Nephron (organoid): ENCODE results near the gene PLXND1.

Experiments
- H3K27ac Mint-ChIP-seq, 3 experiments: 2 replicates each; pipeline ENCODE4 v1.8.0; 2020; ENCODE audit warnings: mixed read lengths in 3 of 3, mild to moderate bottlenecking in 2 of 3, moderate library complexity in 1 of 3
- H3K27me3 Mint-ChIP-seq: 2 replicates; pipeline ENCODE4 v1.8.0; 2021; ENCODE audit warnings: low read depth, mild to moderate bottlenecking, moderate library complexity, mixed read lengths
- H3K36me3 Mint-ChIP-seq: 2 replicates; pipeline ENCODE4 v1.8.0; 2020; ENCODE audit warnings: low read depth, mixed read lengths
- H3K4me1 Mint-ChIP-seq: 2 replicates; pipeline ENCODE4 v1.8.0; 2020; ENCODE audit warnings: mixed read lengths
- H3K4me3 Mint-ChIP-seq, 3 experiments: 2 replicates each; pipeline ENCODE4 v1.8.0; 2020; ENCODE audit warnings: mild to moderate bottlenecking in 3 of 3, mixed read lengths in 3 of 3, moderate library complexity in 2 of 3
- H3K9me3 Mint-ChIP-seq: 2 replicates; pipeline ENCODE4 v1.8.0; 2020; ENCODE audit warnings: mixed read lengths
- CTCF ChIP-seq, 3 experiments: fragments of 200-600 bp; sonication (generic); IDR thresholded peaks; one replicate each; pipeline ENCODE4 v1.5.0; 2021; ENCODE audit warnings: antibody characterized with exemption in 3 of 3; ENCODE audit not compliant: unreplicated experiment in 3 of 3

PLXND1 gene

GRCh38 chr3:129527262-129527661 lies 79.2 kb downstream of the PLXND1 start:
- H3K27me3 Mint-ChIP-seq = peaks cover 7% of the 10 kb centered on the region
- no peak for TF ChIP-seq CTCF (IDR thresholded peaks at IDR 0.05; ENCODE audit: unreplicated experiment in 3 of 3)
- H3K27ac Mint-ChIP-seq = no peak overlapping the region
- peaks cover 25% of the 10 kb centered on the region for H3K4me1 Mint-ChIP-seq
- no peak overlapping the region for H3K4me3 Mint-ChIP-seq
- no peaks in the 10 kb centered on the region for H3K9me3 Mint-ChIP-seq
- H3K36me3 Mint-ChIP-seq = no peaks in the 10 kb centered on the region

- Mint-ChIP-seq H3K4me1 (peaks cover 20% of the 10 kb centered on the region), H3K27me3 (peaks cover 7% of the 10 kb centered on the region), H3K4me3 (no peak overlapping the region), H3K9me3 (no peaks in the 10 kb centered on the region), H3K36me3 (no peaks in the 10 kb centered on the region), H3K27ac (peak overlapping the region in 1 of 3 experiments; percentile 31)
- no peak for TF ChIP-seq CTCF (IDR thresholded peaks at IDR 0.05; ENCODE audit: unreplicated experiment in 3 of 3)
Measured at GRCh38 chr3:129526121-129526900, 80.2 kb downstream of the PLXND1 start.

- Mint-ChIP-seq H3K4me3 (no peak overlapping the region), H3K27me3 (peaks cover 4% of the 10 kb centered on the region), H3K4me1 (peaks cover 20% of the 10 kb centered on the region), H3K9me3 (no peaks in the 10 kb centered on the region), H3K36me3 (no peaks in the 10 kb centered on the region), H3K27ac (no peak overlapping the region)
- TF ChIP-seq CTCF (IDR thresholded peaks at IDR 0.05; ENCODE audit: unreplicated experiment in 3 of 3) = no peak
Measured at GRCh38 chr3:129525341-129525968, 81.0 kb downstream of the PLXND1 start.

- H3K36me3 Mint-ChIP-seq = no peaks in the 10 kb centered on the region
- no peak overlapping the region for H3K27ac Mint-ChIP-seq
- H3K4me3 Mint-ChIP-seq = no peak overlapping the region
- no peaks in the 10 kb centered on the region for H3K9me3 Mint-ChIP-seq
- H3K4me1 Mint-ChIP-seq = peaks cover 14% of the 10 kb centered on the region
- TF ChIP-seq CTCF (IDR thresholded peaks at IDR 0.05; ENCODE audit: unreplicated experiment in 3 of 3) = no peak
- no peaks in the 10 kb centered on the region for H3K27me3 Mint-ChIP-seq
Measured at GRCh38 chr3:129524081-129524480, 82.4 kb downstream of the PLXND1 start.

- H3K4me3 Mint-ChIP-seq = no peak overlapping the region
- no peak for TF ChIP-seq CTCF (IDR thresholded peaks at IDR 0.05; ENCODE audit: unreplicated experiment in 3 of 3)
- peaks cover 14% of the 10 kb centered on the region for H3K4me1 Mint-ChIP-seq
- H3K9me3 Mint-ChIP-seq = no peaks in the 10 kb centered on the region
- H3K27ac Mint-ChIP-seq = peak overlapping the region in 2 of 3 experiments; percentile 15 to 26
- no peaks in the 10 kb centered on the region for H3K27me3 Mint-ChIP-seq
- H3K36me3 Mint-ChIP-seq = no peaks in the 10 kb centered on the region
Measured at GRCh38 chr3:129522953-129523352, 83.5 kb downstream of the PLXND1 start.
